ENCODE measurements around the gene GRM4. TPM values are rescaled to one million over a fixed set of nuclear protein-coding genes. Genes with fewer than 3 reads are reported as not detected.

The GRM4 gene
- total RNA-seq, 2 experiments from 2014 or later, result 0.05 TPM; not detected in 1

- Mint-ChIP-seq H3K9me3 (no peaks in the 10 kb centered on the region), H3K27ac (no peak overlapping the region), H3K4me3 (no peak overlapping the region), H3K4me1 (ENCODE audit: low read depth) (no peaks in the 10 kb centered on the region), H3K36me3 (no peaks in the 10 kb centered on the region), H3K27me3 (peaks cover 27% of the 10 kb centered on the region)
- ChIA-PET CTCF (no interaction called here), POLR2A (no interaction called here)
- DNase-seq, result no peak
- intact Hi-C loops (cut with micrococcal nuclease), result no loop called here
These were observed 49.7 kb downstream of the GRM4 start for GRCh38 chr6:34096193-34096592.

- CTCF ChIA-PET, result no interaction called here
- H3K4me3 Mint-ChIP-seq, result no peak overlapping the region
- intact Hi-C loops (cut with micrococcal nuclease), result no loop called here
These were observed 50.1 kb downstream of the GRM4 start for GRCh38 chr6:34095741-34096140.

GRCh38 chr6:34095136-34095505, 50.8 kb downstream of the GRM4 start:
- no peak overlapping the region for H3K4me3 Mint-ChIP-seq
- ChIA-PET POLR2A (no interaction called here), CTCF (no interaction called here)
- H3K9me3 Mint-ChIP-seq, result no peaks in the 10 kb centered on the region
- H3K4me1 Mint-ChIP-seq (ENCODE audit: low read depth), result no peaks in the 10 kb centered on the region
- intact Hi-C loops (cut with micrococcal nuclease), result no loop called here
- H3K36me3 Mint-ChIP-seq, result no peaks in the 10 kb centered on the region
- no peak for DNase-seq
- H3K27me3 Mint-ChIP-seq, result peaks cover 27% of the 10 kb centered on the region
- H3K27ac Mint-ChIP-seq, result no peak overlapping the region

More at GRCh38 chr6:34095741-34096140, 50.1 kb downstream of the GRM4 start:
- H3K27me3 Mint-ChIP-seq, result peaks cover 27% of the 10 kb centered on the region
- POLR2A ChIA-PET, result no interaction called here
- no peaks in the 10 kb centered on the region for H3K4me1 Mint-ChIP-seq (ENCODE audit: low read depth)
- H3K36me3 Mint-ChIP-seq, result no peaks in the 10 kb centered on the region
- no peak overlapping the region for H3K27ac Mint-ChIP-seq
- H3K9me3 Mint-ChIP-seq, result no peaks in the 10 kb centered on the region
- DNase-seq, result no peak

GRCh38 chr6:34094474-34095135, 51.3 kb downstream of the GRM4 start:
- Mint-ChIP-seq H3K4me3 (no peak overlapping the region), H3K36me3 (no peaks in the 10 kb centered on the region), H3K27ac (no peak overlapping the region), H3K4me1 (ENCODE audit: low read depth) (no peaks in the 10 kb centered on the region), H3K9me3 (no peaks in the 10 kb centered on the region), H3K27me3 (peaks cover 27% of the 10 kb centered on the region)
- CTCF ChIA-PET, result no interaction called here
- DNase-seq, result no peak
- POLR2A ChIA-PET, result no interaction called here
- intact Hi-C loops (cut with micrococcal nuclease), result no loop called here

GRCh38 chr6:34093854-34094430, 51.9 kb downstream of the GRM4 start:
- H3K4me1 Mint-ChIP-seq (ENCODE audit: low read depth), result no peaks in the 10 kb centered on the region
- DNase-seq, result no peak
- H3K36me3 Mint-ChIP-seq, result no peaks in the 10 kb centered on the region
- intact Hi-C loops (cut with micrococcal nuclease), result no loop called here
- no peak overlapping the region for H3K4me3 Mint-ChIP-seq
- CTCF ChIA-PET, result no interaction called here
- POLR2A ChIA-PET, result no interaction called here
- peaks cover 27% of the 10 kb centered on the region for H3K27me3 Mint-ChIP-seq
- no peaks in the 10 kb centered on the region for H3K9me3 Mint-ChIP-seq
- no peak overlapping the region for H3K27ac Mint-ChIP-seq

GRCh38 chr6:34093206-34093605, 52.7 kb downstream of the GRM4 start:
- H3K4me3 Mint-ChIP-seq, result no peak overlapping the region
- intact Hi-C loops (cut with micrococcal nuclease), result no loop called here
- no peaks in the 10 kb centered on the region for H3K4me1 Mint-ChIP-seq (ENCODE audit: low read depth)
- ChIA-PET POLR2A (no interaction called here), CTCF (no interaction called here)
- no peak overlapping the region for H3K27ac Mint-ChIP-seq
- H3K36me3 Mint-ChIP-seq, result no peaks in the 10 kb centered on the region
- no peak for DNase-seq
- H3K9me3 Mint-ChIP-seq, result no peaks in the 10 kb centered on the region
- peaks cover 27% of the 10 kb centered on the region for H3K27me3 Mint-ChIP-seq

- no peak for DNase-seq
- ChIA-PET CTCF (no interaction called here), POLR2A (no interaction called here)
- Mint-ChIP-seq H3K27me3 (peaks cover 27% of the 10 kb centered on the region), H3K9me3 (no peaks in the 10 kb centered on the region), H3K27ac (no peak overlapping the region), H3K36me3 (no peaks in the 10 kb centered on the region), H3K4me3 (no peak overlapping the region), H3K4me1 (ENCODE audit: low read depth) (no peaks in the 10 kb centered on the region)
- intact Hi-C loops (cut with micrococcal nuclease), result no loop called here
These were observed 53.3 kb downstream of the GRM4 start for GRCh38 chr6:34092631-34093030.

GRCh38 chr6:34090935-34091334, 55.0 kb downstream of the GRM4 start:
- Mint-ChIP-seq H3K9me3 (no peaks in the 10 kb centered on the region), H3K27me3 (peaks cover 22% of the 10 kb centered on the region), H3K4me1 (ENCODE audit: low read depth) (no peaks in the 10 kb centered on the region), H3K27ac (no peak overlapping the region), H3K4me3 (no peak overlapping the region), H3K36me3 (no peaks in the 10 kb centered on the region)
- intact Hi-C loops (cut with micrococcal nuclease), result no loop called here
- CTCF ChIA-PET, result no interaction called here
- no peak for DNase-seq
- POLR2A ChIA-PET, result no interaction called here

- POLR2A ChIA-PET, result no interaction called here
- H3K9me3 Mint-ChIP-seq, result no peaks in the 10 kb centered on the region
- peaks cover 19% of the 10 kb centered on the region for H3K27me3 Mint-ChIP-seq
- no peaks in the 10 kb centered on the region for H3K4me1 Mint-ChIP-seq (ENCODE audit: low read depth)
- H3K4me3 Mint-ChIP-seq, result no peak overlapping the region
- CTCF ChIA-PET, result no interaction called here
- DNase-seq, result no peak
- no peaks in the 10 kb centered on the region for H3K36me3 Mint-ChIP-seq
- H3K27ac Mint-ChIP-seq, result no peak overlapping the region
- intact Hi-C loops (cut with micrococcal nuclease), result no loop called here
These were observed 55.4 kb downstream of the GRM4 start for GRCh38 chr6:34090529-34090928.

- H3K36me3 Mint-ChIP-seq, result no peaks in the 10 kb centered on the region
- no peaks in the 10 kb centered on the region for H3K9me3 Mint-ChIP-seq
- ChIA-PET POLR2A (no interaction called here), CTCF (interaction anchor here (0.6 kb wide), 1 partner anchor 299 kb away, joined by 3 read pairs; no protein-coding TSS in a partner anchor)
- H3K4me3 Mint-ChIP-seq, result no peak overlapping the region
- H3K27ac Mint-ChIP-seq, result no peak overlapping the region
- intact Hi-C loops (cut with micrococcal nuclease), result no loop called here
- H3K4me1 Mint-ChIP-seq (ENCODE audit: low read depth), result no peaks in the 10 kb centered on the region
- no peaks in the 10 kb centered on the region for H3K27me3 Mint-ChIP-seq
- DNase-seq, result no peak
These were observed 59.3 kb downstream of the GRM4 start for GRCh38 chr6:34086558-34086957.

GRCh38 chr6:34085453-34086170, 60.3 kb downstream of the GRM4 start:
- Mint-ChIP-seq H3K4me1 (ENCODE audit: low read depth) (no peaks in the 10 kb centered on the region), H3K36me3 (no peaks in the 10 kb centered on the region), H3K4me3 (no peak overlapping the region), H3K27ac (no peak overlapping the region), H3K27me3 (no peaks in the 10 kb centered on the region), H3K9me3 (no peaks in the 10 kb centered on the region)
- ChIA-PET CTCF (no interaction called here), POLR2A (no interaction called here)
- DNase-seq, result no peak
- intact Hi-C loops (cut with micrococcal nuclease), result no loop called here

- no peaks in the 10 kb centered on the region for H3K4me1 Mint-ChIP-seq (ENCODE audit: low read depth)
- H3K4me3 Mint-ChIP-seq, result no peak overlapping the region
- intact Hi-C loops (cut with micrococcal nuclease), result no loop called here
- no peak for DNase-seq
- ChIA-PET POLR2A (no interaction called here), CTCF (no interaction called here)
- no peaks in the 10 kb centered on the region for H3K27me3 Mint-ChIP-seq
- no peaks in the 10 kb centered on the region for H3K9me3 Mint-ChIP-seq
- no peaks in the 10 kb centered on the region for H3K36me3 Mint-ChIP-seq
- no peak overlapping the region for H3K27ac Mint-ChIP-seq
These were observed 61.1 kb downstream of the GRM4 start for GRCh38 chr6:34084591-34085290.
